ENCODE measurements around the gene USP36. TPM values are rescaled to one million over a fixed set of nuclear protein-coding genes. Genes with fewer than 3 reads are reported as not detected.

The USP36 gene
- total RNA-seq, 1 donor from 2014 or later: 59.0 TPM

DNA sequence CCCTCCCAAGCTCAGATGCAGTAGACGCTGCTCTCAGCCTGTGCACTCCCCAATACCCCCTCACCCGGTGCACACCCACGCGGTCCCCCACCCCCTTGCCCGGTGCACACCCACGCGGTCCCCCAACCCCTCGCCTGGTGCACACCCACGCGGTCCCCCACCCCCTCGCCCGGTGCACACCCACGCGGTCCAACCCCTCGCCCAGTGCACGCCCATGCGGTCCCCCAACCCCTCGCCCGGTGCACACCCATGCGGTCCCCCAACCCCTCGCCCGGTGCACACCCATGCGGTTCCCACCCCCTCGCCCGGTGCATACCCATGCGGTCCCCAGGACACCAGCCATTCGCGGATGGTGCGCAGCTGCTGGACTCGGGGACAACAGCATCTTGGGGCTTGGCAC is 38.6 kb downstream of the USP36 start:
- Mint-ChIP-seq H3K27me3 (ENCODE audit: low read depth) (no peaks in the 10 kb centered on the region), H3K4me1 (no peaks in the 10 kb centered on the region), H3K4me3 (no peak overlapping the region), H3K36me3 (ENCODE audit: low read depth) (peaks cover 9% of the 10 kb centered on the region), H3K9me3 (no peaks in the 10 kb centered on the region), H3K27ac (ENCODE audit: unreplicated experiment) (no peak overlapping the region)
- no peak for DNase-seq (ENCODE audit: low read depth, low spot score)
- TF ChIP-seq, protein P1, sequence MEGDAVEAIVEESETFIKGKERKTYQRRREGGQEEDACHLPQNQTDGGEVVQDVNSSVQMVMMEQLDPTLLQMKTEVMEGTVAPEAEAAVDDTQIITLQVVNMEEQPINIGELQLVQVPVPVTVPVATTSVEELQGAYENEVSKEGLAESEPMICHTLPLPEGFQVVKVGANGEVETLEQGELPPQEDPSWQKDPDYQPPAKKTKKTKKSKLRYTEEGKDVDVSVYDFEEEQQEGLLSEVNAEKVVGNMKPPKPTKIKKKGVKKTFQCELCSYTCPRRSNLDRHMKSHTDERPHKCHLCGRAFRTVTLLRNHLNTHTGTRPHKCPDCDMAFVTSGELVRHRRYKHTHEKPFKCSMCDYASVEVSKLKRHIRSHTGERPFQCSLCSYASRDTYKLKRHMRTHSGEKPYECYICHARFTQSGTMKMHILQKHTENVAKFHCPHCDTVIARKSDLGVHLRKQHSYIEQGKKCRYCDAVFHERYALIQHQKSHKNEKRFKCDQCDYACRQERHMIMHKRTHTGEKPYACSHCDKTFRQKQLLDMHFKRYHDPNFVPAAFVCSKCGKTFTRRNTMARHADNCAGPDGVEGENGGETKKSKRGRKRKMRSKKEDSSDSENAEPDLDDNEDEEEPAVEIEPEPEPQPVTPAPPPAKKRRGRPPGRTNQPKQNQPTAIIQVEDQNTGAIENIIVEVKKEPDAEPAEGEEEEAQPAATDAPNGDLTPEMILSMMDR (conservative IDR thresholded peaks at IDR 0.05): no peak

DNA sequence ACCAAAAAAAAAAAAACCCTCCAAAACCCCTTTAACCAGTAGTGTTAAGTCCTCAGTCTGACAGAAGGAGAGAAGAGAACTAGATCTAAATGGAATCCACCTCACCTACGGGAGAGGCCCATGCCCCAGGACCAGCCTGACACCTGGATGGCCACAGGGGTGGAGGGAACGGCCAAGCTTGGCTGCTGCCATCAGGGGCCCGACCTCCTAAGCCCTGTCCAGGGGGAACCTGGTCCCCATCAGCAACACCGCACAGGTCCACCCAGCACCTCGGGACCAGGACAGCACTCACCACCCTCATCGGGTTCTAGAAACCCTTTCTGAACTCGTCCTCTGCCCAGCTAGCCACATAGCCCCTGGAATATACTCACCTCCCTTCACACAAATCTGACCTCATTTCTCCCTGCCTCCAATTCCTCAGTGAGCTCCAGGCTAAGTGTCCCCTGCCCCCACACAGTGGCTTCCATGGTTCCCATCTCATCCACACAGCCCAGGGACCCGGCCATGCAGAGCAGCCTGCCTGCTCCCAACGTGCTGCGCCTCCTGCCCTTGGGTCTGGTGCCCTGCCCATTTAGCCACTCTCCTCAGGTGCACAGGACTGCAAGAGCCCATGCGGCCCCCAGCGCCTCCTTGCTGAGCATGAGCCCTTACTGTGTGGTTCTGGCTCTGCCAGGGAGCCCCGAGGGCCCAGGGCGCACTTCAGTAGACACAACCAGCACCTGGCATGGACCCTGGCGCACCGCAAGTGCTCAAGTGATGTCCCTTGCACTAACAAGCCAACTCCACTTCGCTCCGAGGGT is 40.3 kb downstream of the USP36 start:
- Mint-ChIP-seq H3K9me3 (no peaks in the 10 kb centered on the region), H3K27ac (ENCODE audit: unreplicated experiment) (no peak overlapping the region), H3K4me3 (no peak overlapping the region), H3K4me1 (no peaks in the 10 kb centered on the region), H3K36me3 (ENCODE audit: low read depth) (peaks cover 7% of the 10 kb centered on the region), H3K27me3 (ENCODE audit: low read depth) (no peaks in the 10 kb centered on the region)
- TF ChIP-seq, protein P1 (conservative IDR thresholded peaks at IDR 0.05): no peak
- no peak for DNase-seq (ENCODE audit: low read depth, low spot score)

DNA sequence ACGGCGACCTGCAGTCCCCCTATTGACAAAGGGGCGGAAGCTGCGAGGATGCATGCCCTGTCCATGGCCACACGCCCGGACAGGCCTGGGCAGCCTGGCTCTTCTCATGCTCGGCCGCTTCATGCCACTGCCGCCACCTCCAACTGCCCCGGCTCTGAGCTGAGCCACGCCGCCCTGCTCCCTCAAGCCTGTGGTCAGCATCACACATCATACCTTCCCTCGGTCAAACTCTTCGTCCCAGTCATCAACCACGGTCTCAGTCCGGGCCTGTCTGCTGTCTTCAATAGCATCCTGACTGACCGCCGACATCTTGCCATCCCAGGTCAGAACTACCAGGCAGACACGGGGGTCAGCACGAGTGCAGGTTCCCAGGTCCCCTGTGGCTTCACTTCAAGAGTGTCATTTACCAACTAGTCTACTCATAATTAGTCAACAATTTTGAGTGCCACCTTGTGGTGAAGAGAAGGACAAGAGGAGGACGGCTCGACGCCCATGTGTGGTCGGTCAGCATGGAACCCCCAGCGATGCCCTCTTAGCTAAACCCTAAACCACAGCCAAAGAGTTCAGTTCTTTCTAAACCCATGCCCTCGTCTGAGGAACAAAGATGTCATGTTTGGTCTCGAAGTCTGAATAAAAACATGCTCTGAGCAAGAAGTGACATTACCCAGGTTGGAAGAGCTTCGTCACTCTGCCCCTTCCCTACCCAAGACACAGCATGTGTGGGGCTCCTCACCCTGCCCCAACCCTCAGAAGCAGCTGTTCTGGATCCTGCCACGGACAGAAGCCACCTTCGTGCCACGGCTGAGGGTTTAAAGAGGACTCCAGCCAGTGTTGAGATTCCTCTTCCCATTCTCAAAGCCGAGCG is 41.7 kb downstream of the USP36 start:
- peaks cover 9% of the 10 kb centered on the region for H3K36me3 Mint-ChIP-seq (ENCODE audit: low read depth)
- no peaks in the 10 kb centered on the region for H3K27me3 Mint-ChIP-seq (ENCODE audit: low read depth)
- DNase-seq (ENCODE audit: low read depth, low spot score): no peak
- TF ChIP-seq, protein P1 (conservative IDR thresholded peaks at IDR 0.05): peak; percentile 52
- H3K4me3 Mint-ChIP-seq: no peak overlapping the region
- no peaks in the 10 kb centered on the region for H3K9me3 Mint-ChIP-seq
- no peaks in the 10 kb centered on the region for H3K4me1 Mint-ChIP-seq
- peak overlapping the region; percentile 43 for H3K27ac Mint-ChIP-seq (ENCODE audit: unreplicated experiment)

DNA sequence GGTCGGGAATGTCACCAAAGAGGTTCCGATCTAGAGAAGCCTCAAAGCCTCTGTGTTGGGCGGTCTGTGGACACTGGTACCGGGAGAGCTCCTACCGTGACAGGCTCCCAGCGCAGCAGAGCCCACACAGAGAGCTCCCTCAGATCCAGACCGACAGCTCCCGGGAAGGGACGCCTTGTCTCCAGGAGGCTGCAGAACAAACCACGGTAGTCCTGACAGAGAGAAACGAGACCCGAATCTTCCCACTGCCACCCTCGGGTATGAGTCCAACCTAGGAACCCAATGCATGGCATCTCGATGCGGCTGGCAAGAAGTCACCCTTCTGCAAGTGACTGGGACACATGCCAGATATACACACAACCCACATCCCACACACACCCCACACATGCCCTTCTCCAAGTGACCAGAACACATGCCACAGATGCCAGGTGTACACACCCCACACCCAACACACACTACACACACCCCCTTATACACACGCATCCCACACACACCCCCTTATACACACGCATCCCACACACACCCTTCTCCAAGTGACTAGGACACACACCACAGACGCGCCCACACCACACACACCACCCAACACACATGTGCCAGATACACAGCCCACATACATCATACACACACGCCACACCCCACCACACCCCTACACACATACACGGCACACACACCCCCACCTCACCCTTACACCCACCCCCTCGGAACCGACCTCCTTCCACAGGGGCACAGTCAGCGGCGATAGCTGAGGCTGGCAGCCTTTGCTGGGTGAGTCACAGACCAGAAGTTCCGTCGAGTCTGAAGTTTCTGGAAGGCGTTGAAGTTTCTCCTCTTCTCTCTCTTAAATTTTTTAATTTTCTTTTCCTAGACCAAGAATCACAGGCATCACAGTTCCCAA is 42.7 kb downstream of the USP36 start:
- peaks cover 11% of the 10 kb centered on the region for H3K36me3 Mint-ChIP-seq (ENCODE audit: low read depth)
- H3K27ac Mint-ChIP-seq (ENCODE audit: unreplicated experiment): no peak overlapping the region
- TF ChIP-seq, protein P1 (conservative IDR thresholded peaks at IDR 0.05): no peak
- H3K9me3 Mint-ChIP-seq: no peaks in the 10 kb centered on the region
- H3K27me3 Mint-ChIP-seq (ENCODE audit: low read depth): no peaks in the 10 kb centered on the region
- DNase-seq (ENCODE audit: low read depth, low spot score): no peak
- H3K4me3 Mint-ChIP-seq: no peak overlapping the region
- H3K4me1 Mint-ChIP-seq: no peaks in the 10 kb centered on the region

DNA sequence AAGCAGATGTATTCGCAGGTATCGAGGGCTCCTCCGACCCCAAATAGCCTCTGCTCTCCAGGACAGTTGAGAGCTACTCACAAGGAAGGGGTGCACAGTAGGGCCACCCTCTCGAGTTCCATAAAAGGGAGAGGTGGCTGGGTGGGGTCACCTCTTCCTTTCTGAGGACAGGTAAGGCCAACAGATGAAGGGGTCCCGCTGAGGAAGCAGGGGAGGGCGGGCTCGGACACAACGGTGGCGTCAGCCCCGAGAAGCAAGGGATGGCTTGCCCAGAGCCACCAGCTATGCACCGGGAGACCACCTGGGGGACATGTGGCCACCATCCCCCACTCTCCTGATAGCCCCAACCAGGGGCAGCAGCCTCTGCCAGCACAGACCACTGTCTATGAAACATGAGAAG is 43.4 kb downstream of the USP36 start:
- TF ChIP-seq, protein P1 (conservative IDR thresholded peaks at IDR 0.05): no peak
- peaks cover 11% of the 10 kb centered on the region for H3K36me3 Mint-ChIP-seq (ENCODE audit: low read depth)

More for the DNA sequence above, 43.4 kb downstream of the USP36 start:
- no peak for DNase-seq (ENCODE audit: low read depth, low spot score)
- no peaks in the 10 kb centered on the region for H3K27me3 Mint-ChIP-seq (ENCODE audit: low read depth)
- no peaks in the 10 kb centered on the region for H3K9me3 Mint-ChIP-seq
- no peaks in the 10 kb centered on the region for H3K4me1 Mint-ChIP-seq
- no peak overlapping the region for H3K4me3 Mint-ChIP-seq
- H3K27ac Mint-ChIP-seq (ENCODE audit: unreplicated experiment): no peak overlapping the region
